Upper lobe of right lung (tissue), 1 donor: ENCODE data around the gene RHBDL1. TPM values are rescaled to one million over a fixed set of nuclear protein-coding genes. Genes with fewer than 3 reads are reported as not detected.

Experiments
- ATAC-seq: fragments of 200-7000 bp; cut with Tn5 transposase; one replicate; pipeline ENCODE4 v1.9.1; 2020; ENCODE audit warnings: mild to moderate bottlenecking, moderate library complexity
- DNase-seq: peaks from one replicate; pipeline ENCODE4 v3.0.0-alpha.2; 2020
- H3K27ac ChIP-seq: fragments of 200-600 bp; one replicate; pipeline ENCODE4 v1.8.0; 2022
- H3K27me3 ChIP-seq: fragments of 200-600 bp; one replicate; pipeline ENCODE4 v1.8.0; 2022; ENCODE audit warnings: mild to moderate bottlenecking
- H3K36me3 ChIP-seq: fragments of 200-600 bp; one replicate; pipeline ENCODE4 v1.8.0; 2022
- H3K4me1 ChIP-seq: fragments of 200-600 bp; one replicate; pipeline ENCODE4 v1.8.0; 2022
- H3K4me3 ChIP-seq: fragments of 200-600 bp; one replicate; pipeline ENCODE4 v1.8.0; 2022; ENCODE audit warnings: mild to moderate bottlenecking
- H3K9me3 ChIP-seq: fragments of 200-600 bp; one replicate; pipeline ENCODE4 v1.8.0; 2022
- intact Hi-C: fragments of 100-400 bp; cut with DNase I; formaldehyde crosslinking; loops from one replicate; pipeline ENCODE4 v1.11.0; 2022
- total RNA-seq: library from RNA; stranded (reverse); fragmentation: NEBNext Ultra II Directional; extraction: Animal tissue kit (Norgen Biotek cat#: 25700); gene quantifications from one replicate; pipeline ENCODE4 v1.2.1, GENCODE V29; 2021
- TF ChIP-seq, protein P1 (sequence below): fragments of 200-600 bp; IDR thresholded peaks from one replicate; pipeline ENCODE4 v1.8.0; 2022; ENCODE audit warnings: antibody characterized with exemption
- donor health status: DM: no; HTN: yes; CAD: no; lungs with severe emphysema.

The RHBDL1 gene
- total RNA-seq, 1 donor from 2014 or later = 2.0 TPM

DNA sequence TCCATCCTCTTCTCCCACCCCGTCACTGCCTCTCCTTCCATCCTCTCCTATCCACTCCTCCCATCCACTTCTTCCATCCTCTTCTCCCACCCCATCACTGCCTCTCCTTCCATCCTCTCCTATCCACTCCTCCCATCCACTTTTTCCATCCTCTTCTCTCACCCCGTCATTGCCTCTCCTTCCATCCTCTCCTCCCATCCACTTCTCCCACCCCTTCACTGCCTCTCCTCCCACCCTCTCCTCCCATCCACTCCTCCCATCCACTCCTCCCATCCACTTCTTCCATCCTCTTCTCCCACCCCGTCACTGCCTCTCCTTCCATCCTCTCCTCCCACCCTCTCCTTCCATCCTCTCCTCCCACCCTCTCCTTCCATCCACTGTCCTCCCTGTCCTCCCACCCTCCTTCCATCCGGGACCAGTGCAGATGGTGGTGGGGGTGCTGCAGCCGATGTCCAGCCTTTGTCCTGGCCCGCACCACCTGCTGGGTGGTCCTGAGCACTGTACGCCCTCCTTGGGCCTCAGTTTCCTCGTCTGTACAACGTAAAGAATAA is 43.6 kb upstream of the RHBDL1 start:
- ATAC-seq (no peak), DNase-seq (no peak)
- TF ChIP-seq, protein P1, sequence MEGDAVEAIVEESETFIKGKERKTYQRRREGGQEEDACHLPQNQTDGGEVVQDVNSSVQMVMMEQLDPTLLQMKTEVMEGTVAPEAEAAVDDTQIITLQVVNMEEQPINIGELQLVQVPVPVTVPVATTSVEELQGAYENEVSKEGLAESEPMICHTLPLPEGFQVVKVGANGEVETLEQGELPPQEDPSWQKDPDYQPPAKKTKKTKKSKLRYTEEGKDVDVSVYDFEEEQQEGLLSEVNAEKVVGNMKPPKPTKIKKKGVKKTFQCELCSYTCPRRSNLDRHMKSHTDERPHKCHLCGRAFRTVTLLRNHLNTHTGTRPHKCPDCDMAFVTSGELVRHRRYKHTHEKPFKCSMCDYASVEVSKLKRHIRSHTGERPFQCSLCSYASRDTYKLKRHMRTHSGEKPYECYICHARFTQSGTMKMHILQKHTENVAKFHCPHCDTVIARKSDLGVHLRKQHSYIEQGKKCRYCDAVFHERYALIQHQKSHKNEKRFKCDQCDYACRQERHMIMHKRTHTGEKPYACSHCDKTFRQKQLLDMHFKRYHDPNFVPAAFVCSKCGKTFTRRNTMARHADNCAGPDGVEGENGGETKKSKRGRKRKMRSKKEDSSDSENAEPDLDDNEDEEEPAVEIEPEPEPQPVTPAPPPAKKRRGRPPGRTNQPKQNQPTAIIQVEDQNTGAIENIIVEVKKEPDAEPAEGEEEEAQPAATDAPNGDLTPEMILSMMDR = no peak
- no peak overlapping the region for H3K4me3 ChIP-seq
- H3K4me1 ChIP-seq = peaks cover 16% of the 10 kb centered on the region
- H3K36me3 ChIP-seq = peaks cover 9% of the 10 kb centered on the region
- intact Hi-C loops = no loop called here
- no peak overlapping the region for H3K27ac ChIP-seq
- no peaks in the 10 kb centered on the region for H3K27me3 ChIP-seq
- H3K9me3 ChIP-seq = no peaks in the 10 kb centered on the region

DNA sequence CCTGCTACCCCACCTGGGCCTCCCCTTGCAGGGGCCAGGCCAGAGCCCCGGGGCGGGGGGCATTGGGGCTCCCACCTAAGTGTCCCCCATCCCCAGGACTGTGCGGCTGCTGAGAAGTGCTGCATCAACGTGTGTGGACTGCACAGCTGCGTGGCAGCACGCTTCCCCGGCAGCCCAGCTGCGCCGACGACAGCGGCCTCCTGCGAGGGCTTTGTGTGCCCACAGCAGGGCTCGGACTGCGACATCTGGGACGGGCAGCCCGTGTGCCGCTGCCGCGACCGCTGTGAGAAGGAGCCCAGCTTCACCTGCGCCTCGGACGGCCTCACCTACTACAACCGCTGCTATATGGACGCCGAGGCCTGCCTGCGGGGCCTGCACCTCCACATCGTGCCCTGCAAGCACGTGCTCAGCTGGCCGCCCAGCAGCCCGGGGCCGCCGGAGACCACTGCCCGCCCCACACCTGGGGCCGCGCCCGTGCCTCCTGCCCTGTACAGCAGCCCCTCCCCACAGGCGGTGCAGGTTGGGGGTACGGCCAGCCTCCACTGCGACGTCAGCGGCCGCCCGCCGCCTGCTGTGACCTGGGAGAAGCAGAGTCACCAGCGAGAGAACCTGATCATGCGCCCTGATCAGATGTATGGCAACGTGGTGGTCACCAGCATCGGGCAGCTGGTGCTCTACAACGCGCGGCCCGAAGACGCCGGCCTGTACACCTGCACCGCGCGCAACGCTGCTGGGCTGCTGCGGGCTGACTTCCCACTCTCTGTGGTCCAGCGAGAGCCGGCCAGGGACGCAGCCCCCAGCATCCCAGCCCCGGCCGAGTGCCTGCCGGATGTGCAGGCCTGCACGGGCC is 42.8 kb upstream of the RHBDL1 start:
- intact Hi-C loops = no loop called here
- no peak for DNase-seq
- no peak for ATAC-seq
- TF ChIP-seq, protein P1 = no peak
- Histone ChIP-seq H3K27ac (no peak overlapping the region), H3K27me3 (no peaks in the 10 kb centered on the region), H3K4me3 (no peak overlapping the region), H3K9me3 (no peaks in the 10 kb centered on the region), H3K36me3 (peaks cover 9% of the 10 kb centered on the region), H3K4me1 (peaks cover 22% of the 10 kb centered on the region)

DNA sequence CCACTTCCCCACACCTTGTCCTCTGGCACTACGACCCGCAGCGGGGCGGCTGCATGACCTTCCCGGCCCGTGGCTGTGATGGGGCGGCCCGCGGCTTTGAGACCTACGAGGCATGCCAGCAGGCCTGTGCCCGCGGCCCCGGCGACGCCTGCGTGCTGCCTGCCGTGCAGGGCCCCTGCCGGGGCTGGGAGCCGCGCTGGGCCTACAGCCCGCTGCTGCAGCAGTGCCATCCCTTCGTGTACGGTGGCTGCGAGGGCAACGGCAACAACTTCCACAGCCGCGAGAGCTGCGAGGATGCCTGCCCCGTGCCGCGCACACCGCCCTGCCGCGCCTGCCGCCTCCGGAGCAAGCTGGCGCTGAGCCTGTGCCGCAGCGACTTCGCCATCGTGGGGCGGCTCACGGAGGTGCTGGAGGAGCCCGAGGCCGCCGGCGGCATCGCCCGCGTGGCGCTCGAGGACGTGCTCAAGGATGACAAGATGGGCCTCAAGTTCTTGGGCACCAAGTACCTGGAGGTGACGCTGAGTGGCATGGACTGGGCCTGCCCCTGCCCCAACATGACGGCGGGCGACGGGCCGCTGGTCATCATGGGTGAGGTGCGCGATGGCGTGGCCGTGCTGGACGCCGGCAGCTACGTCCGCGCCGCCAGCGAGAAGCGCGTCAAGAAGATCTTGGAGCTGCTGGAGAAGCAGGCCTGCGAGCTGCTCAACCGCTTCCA is 42.0 kb upstream of the RHBDL1 start:
- Histone ChIP-seq H3K27ac (no peak overlapping the region), H3K4me1 (peaks cover 23% of the 10 kb centered on the region), H3K9me3 (no peaks in the 10 kb centered on the region), H3K36me3 (peaks cover 9% of the 10 kb centered on the region), H3K27me3 (no peaks in the 10 kb centered on the region), H3K4me3 (no peak overlapping the region)
- TF ChIP-seq, protein P1 = no peak
- no peak for DNase-seq
- intact Hi-C loops = no loop called here
- no peak for ATAC-seq

DNA sequence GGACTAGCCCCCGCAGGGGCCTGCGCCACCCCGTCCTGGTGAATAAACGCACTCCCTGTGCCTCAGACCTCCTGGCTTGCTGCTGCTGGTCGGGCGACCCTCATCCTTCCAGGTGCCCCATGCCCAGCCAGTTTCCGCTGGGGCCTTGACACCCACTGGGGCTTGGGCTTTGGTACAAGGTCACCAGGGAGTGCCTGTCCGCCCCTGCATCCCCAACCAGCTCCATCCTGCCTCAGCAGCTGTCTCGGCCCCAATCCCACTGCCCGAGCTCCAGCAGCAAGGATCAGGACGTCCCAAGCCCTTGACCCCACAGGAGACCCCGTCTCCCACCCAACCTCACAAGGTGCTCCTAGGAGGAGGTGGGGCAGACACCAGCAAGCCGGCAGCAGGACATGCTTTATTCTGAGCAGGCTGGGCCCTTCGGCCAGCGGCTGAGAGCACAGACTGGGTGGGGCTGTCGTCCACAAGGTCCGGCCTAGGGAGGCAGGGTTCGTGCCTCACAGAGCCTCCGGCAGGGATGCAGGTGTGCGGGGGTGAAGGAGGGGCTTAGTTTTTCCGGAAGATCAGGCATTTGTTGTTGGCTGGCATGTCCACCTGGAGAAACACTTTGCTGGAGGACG is 41.3 kb upstream of the RHBDL1 start:
- no peak overlapping the region for H3K4me3 ChIP-seq
- H3K9me3 ChIP-seq = no peaks in the 10 kb centered on the region
- H3K4me1 ChIP-seq = peaks cover 23% of the 10 kb centered on the region
- ATAC-seq (no peak), DNase-seq (no peak)
- peaks cover 3% of the 10 kb centered on the region for H3K36me3 ChIP-seq
- H3K27me3 ChIP-seq = no peaks in the 10 kb centered on the region
- intact Hi-C loops = no loop called here
- TF ChIP-seq, protein P1 = no peak
- no peak overlapping the region for H3K27ac ChIP-seq

DNA sequence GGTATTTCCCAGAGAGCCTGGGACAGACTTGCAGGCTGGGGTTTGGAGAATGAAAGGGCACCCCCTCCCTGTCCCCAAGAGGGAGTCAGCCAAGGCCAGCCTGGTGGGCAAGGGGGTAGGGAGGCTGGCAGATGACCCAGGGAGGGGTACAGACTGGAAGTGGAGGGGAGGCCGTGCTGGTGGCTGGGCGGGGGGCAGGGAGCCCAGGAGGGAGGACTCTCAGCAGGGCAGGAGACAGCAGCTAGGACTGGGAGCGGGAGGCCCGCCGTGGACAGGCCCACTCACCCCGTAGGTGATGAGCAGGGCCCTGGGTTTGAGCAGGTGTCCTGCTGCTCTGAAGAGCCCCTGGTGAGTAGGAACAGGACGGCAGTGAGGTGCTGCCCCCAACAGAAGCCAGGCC is 40.5 kb upstream of the RHBDL1 start:
- intact Hi-C loops = no loop called here
- ATAC-seq = no peak

More for the DNA sequence above, 40.5 kb upstream of the RHBDL1 start:
- Histone ChIP-seq H3K27ac (no peak overlapping the region), H3K4me3 (peak overlapping the region; percentile 93), H3K27me3 (no peaks in the 10 kb centered on the region), H3K36me3 (no peaks in the 10 kb centered on the region), H3K9me3 (no peaks in the 10 kb centered on the region), H3K4me1 (peaks cover 20% of the 10 kb centered on the region)
- TF ChIP-seq, protein P1 = no peak
- DNase-seq = no peak
